Measurements from ENCODE around the gene FSHR.

DNA sequence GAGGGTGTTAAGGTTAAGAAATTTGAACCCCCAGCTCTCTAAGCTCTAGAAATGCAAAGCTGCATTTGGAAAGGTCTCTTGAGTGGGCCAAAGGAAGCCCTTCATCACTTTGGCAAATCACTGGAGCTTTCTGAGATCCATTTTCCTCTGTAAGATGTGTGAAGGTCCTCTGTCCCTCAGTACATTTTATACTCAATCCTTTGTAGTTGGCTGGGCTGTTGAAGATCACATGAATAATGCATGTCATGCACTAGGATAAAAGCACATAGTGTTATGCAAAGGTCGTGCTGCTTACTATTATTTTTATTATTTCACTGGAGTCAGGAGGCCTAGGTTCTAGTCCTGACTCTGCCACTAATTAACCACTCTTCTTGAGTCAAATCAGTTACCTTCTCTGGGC, 124.9 kb downstream of the FSHR start:
- TF ChIP-seq, protein P1, sequence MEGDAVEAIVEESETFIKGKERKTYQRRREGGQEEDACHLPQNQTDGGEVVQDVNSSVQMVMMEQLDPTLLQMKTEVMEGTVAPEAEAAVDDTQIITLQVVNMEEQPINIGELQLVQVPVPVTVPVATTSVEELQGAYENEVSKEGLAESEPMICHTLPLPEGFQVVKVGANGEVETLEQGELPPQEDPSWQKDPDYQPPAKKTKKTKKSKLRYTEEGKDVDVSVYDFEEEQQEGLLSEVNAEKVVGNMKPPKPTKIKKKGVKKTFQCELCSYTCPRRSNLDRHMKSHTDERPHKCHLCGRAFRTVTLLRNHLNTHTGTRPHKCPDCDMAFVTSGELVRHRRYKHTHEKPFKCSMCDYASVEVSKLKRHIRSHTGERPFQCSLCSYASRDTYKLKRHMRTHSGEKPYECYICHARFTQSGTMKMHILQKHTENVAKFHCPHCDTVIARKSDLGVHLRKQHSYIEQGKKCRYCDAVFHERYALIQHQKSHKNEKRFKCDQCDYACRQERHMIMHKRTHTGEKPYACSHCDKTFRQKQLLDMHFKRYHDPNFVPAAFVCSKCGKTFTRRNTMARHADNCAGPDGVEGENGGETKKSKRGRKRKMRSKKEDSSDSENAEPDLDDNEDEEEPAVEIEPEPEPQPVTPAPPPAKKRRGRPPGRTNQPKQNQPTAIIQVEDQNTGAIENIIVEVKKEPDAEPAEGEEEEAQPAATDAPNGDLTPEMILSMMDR (IDR thresholded peaks at IDR 0.05): no peak
- no peak for TF ChIP-seq POLR2A (IDR thresholded peaks at IDR 0.05)

Measured in upper lobe of left lung (tissue), 4 donors.